GF-D8 (cell line): Measurements from ENCODE around the gene IGSF9.

Experiments used
- DNase-seq: peaks from one replicate; lab custom pipeline; 2025; lab: John Stamatoyannopoulos, UW

The IGSF9 gene, protein sequence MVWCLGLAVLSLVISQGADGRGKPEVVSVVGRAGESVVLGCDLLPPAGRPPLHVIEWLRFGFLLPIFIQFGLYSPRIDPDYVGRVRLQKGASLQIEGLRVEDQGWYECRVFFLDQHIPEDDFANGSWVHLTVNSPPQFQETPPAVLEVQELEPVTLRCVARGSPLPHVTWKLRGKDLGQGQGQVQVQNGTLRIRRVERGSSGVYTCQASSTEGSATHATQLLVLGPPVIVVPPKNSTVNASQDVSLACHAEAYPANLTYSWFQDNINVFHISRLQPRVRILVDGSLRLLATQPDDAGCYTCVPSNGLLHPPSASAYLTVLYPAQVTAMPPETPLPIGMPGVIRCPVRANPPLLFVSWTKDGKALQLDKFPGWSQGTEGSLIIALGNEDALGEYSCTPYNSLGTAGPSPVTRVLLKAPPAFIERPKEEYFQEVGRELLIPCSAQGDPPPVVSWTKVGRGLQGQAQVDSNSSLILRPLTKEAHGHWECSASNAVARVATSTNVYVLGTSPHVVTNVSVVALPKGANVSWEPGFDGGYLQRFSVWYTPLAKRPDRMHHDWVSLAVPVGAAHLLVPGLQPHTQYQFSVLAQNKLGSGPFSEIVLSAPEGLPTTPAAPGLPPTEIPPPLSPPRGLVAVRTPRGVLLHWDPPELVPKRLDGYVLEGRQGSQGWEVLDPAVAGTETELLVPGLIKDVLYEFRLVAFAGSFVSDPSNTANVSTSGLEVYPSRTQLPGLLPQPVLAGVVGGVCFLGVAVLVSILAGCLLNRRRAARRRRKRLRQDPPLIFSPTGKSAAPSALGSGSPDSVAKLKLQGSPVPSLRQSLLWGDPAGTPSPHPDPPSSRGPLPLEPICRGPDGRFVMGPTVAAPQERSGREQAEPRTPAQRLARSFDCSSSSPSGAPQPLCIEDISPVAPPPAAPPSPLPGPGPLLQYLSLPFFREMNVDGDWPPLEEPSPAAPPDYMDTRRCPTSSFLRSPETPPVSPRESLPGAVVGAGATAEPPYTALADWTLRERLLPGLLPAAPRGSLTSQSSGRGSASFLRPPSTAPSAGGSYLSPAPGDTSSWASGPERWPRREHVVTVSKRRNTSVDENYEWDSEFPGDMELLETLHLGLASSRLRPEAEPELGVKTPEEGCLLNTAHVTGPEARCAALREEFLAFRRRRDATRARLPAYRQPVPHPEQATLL

DNA sequence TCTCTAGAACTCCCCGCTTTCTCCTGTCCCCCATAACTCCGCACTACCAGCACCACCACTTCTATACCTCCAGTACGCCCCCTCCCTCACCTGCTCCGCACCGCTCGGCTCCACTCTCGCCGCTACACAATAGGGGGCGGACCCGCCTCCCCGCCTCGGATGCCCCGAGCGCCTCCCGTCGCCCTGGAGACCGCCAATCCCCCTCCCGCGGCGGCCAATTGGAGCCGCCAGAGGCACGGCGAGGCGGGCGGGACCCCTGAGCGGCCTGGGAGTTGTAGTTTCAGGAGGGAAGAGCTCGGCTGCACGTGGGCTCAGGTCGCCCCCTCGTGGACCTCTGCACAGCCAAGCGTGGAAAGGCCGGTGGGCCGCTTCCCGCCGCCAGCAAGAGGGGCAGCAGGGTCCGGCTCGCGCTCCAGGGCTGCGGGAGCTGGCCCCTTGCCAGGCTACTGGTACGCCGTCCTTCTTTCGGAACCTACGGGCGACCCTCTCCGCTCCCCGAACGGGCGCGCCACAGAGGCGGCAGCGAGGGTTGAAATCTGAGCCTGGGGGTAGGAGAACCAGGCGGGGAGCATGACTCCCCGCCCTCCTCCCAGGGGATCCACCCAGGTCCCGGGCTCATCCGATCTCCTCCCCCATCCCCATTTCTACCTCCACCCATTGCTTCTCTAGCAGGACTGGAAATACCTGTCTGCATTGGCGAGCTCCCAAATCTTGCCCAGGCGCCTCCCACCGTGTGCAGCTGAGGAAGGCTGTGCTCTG is at the start of gene IGSF9:
Gene IGSF9, minus strand, starts transcription at position 131 of the 759 bp plus-strand sequence. CDS start 2,159 bp downstream, outside the sequence.
- no peak for DNase-seq

DNA sequence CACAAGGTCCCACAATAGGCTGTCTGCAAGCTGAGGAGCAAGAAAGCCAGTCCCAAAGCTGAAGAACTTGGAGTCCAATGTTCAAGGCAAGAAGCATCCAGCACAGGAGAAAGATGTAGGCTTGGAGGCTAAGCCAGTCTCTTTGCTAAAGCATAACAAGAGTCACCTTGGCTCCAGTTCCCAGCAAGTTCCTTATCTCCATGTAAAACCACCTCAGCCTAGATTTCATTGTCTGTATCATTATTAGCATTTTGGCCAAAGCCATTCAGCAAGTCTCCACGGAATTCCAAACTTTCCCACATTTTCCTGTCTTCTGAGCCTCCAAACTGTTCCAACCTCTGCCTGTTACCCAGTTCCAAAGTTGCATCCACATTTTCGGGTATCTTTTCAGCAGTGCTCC is 49.5 kb upstream of the IGSF9 start:
- no peak for DNase-seq

DNA sequence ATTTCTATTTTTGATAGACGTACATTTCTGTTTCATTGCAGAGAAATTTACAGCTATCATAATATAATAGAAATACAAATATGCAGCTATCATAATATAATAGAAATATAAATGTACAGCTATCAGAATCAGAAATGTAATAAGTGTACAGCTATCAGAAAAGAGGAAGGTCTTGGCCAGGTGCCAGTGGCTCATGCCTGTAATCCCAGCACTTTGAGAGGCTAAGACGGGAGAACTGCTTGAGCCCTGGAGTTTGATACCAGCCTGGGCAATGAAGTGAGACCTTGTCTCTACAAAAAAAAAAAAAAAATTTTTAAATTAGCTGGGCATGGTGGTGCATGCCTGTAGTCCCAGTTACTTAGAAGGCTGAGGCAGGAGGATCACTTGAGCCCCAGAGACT is 48.5 kb upstream of the IGSF9 start:
- no peak for DNase-seq

DNA sequence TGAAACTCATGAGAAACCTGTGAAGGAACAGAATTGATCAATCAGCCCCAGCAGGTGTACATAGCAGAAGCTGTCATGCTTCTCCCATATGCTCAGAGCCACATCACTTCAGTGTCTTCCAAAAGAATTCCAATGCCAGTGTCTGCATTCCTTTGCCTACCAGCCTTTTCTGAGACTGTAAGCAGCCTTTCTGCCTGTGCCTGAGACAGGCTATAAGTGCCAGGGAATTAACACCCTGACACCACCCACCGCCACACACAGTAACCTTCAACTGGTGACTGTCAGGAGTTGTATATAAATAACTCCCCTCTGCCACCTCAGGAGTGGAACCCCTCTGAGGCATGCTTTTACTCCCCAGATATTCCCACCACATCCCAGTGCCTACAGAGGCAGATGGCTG is 46.7 kb upstream of the IGSF9 start:
- DNase-seq: no peak

DNA sequence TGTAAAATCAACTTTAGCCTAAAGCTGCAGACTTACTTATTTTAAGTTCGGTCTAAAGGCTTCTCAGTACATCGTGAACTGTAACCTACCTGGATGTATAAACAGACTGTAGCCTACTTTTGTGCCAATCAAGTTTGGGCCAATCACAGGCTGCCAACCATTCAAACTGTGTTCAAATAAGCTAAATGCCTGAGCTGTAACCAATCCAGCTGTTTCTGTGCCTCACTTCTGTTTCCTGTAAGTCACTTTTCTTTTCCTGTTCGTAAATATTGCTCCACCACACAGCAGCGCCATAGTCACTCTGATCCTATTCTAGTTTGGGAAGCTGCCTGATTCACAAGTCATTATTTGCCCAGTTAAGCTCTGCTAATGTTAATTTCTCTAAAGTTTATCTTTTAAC is 46.1 kb upstream of the IGSF9 start:
- DNase-seq: no peak

DNA sequence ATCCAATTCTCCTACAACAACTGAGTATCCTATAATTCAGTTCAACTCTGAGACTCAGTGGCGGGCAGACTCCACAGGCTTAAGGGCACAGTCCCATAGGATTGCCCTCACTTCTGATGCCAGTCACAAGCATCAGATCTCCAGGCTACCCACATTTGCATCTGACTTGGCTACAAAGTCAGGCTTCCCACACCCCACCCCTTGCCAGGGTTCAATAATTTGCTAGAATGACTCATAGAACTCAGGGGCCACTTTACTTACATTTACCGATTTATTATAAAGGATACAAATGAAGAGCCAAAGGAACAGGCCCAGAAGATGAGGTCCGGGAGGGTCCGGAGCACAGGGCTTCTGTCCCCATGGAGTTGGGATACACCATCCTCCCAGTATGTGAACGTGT is 44.6 kb upstream of the IGSF9 start:
- DNase-seq: no peak

DNA sequence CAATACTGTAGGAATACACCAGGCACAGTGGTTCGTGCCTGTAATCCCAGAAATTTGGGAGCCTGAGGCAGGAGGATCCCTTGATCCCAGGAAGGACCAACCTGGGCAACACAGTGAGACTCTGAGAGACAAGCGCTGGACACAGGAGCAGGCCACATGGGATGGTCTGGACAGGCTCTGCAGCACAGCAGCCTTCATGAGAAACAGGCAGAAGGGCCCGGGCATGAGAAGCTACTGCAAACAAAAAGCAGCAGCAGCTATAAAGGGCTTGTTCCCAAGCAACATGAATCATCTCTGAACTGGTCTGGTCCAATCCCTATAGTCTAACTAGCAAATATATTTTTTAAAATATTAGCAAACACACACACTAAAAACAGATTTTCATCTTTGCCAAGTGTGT is 44.2 kb upstream of the IGSF9 start:
- DNase-seq: no peak

DNA sequence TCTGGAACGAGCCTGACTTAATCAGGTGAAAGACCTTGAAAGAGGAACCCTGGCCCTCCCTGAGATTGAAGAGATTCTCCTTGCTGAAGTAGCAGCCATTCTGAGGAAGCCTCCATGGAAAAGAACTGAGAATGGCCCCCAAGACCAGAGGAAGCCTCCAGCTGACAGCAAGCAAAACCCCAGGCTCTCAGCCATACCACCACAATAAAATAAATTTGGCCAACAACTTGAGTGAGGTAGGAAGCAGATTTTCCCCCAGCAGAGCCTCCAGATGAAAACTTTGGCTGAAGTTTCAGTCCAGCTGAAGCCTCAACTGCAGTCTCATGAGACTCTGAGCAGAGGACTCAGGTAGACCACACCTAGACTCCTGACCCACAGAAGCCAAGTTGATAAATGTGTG is 42.6 kb upstream of the IGSF9 start:
- no peak for DNase-seq

DNA sequence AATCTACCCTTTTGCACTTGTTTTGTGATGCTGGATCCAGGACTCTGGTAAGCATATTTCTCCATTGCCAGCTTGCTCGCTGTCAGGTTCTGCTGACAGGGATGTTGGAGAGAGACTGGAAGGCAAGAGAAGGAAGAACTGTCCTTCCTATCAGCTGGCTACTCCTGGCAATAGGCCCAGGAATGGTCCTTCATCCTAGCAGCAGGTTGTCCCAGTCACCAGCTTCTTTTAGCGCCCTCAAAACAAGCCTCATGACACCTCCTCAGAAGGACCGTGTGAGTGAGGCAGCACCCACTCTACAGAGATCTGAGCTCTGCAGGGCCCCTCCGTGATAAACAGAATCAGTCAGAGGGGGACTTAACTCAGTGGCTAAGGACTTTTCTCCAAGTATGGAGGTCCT is 41.8 kb upstream of the IGSF9 start:
- DNase-seq: no peak

DNA sequence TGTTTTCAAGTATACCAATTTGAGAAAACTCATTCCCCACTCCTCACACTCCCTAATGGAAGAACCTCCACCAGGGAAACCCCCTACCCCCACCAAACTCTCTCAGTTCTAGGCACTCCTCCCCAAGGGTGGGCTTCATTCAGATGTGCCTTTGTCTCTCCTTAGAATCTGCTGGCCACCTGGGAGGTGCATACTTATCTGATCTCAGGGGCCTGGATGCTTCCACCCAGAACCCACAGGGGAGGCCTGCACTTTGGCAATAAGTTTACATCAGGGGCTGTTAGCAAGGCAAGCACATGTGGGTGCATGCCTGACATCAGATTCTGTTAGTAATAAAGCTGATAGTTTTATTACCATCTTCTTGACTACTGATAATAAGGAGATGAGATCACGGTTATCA is 41.1 kb upstream of the IGSF9 start:
- DNase-seq: no peak

DNA sequence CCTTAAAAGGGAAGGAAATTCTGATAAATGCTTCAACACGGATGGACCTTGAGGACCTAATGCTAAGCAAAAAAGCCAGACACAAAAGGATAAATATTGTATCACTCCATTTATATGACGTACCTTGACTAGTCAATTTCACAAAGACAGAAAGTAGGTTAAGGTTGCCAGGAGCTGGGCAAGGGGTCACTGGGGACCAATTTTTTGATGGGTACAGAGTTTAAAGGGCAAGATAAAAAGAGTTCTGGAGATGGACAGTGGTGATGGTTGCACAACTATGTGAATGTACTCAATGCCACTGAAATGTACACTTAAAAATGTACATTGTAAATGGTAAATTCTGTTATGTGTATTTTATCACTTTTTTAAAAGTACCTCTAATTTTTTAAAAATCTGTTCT is 40.7 kb upstream of the IGSF9 start:
- DNase-seq: no peak

DNA sequence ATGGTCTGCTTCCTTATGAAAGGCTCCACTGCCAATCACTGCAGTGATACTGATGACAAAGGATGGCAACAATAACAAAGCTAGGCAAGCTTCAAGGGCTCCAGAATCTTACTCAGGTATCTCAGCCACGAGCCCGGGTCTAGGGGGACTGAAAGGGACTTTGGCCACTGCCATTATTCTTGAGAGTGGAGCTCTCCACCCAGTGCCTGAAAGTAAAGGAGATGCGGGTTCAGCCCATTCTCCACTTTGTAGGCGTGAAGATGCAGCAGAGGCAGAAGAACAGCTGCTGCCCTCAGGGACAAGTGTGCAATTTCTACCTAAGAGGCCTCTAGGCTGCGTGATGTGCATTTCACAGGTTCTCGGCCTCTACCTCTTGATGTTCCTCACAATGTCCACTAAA is 40.1 kb upstream of the IGSF9 start:
- DNase-seq: no peak

DNA sequence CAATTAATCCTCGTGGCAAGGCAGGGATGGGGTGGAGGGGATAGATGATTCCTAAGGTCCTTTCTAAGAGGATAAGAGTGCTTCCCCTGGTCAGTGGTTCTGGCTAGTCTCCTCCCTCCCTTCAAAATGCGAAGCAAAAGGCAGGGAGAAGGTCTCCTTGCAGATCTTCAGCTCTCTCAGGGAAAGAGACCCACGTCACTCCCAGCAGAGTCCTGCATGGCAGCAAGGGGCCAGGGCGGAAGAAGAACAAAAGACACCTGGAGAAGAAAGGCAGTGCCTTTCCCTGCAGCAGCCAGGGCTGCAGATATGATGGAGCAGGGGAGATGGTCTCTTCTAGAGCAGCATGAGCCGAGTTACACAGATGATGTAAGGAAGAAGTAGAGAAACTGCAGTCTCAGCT is 38.3 kb upstream of the IGSF9 start:
- DNase-seq: no peak

DNA sequence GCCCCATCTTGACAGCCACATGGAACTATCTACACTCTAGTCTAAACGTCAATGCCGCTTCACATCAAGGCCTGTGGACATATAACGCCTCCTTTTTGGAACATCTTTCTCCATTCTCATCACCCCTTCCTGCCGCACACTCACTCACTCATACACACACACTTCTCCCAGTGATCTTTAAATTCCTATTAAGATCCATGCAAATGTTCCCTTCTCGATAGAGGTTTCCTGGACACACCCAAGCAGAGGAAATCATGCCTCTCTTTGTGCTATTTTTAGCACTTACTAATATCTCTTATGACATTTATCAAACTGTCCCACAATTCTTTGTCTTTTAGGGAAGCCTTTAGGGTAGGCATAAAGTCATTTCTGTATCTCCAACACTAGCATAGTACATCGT is 36.9 kb upstream of the IGSF9 start:
- DNase-seq: no peak

DNA sequence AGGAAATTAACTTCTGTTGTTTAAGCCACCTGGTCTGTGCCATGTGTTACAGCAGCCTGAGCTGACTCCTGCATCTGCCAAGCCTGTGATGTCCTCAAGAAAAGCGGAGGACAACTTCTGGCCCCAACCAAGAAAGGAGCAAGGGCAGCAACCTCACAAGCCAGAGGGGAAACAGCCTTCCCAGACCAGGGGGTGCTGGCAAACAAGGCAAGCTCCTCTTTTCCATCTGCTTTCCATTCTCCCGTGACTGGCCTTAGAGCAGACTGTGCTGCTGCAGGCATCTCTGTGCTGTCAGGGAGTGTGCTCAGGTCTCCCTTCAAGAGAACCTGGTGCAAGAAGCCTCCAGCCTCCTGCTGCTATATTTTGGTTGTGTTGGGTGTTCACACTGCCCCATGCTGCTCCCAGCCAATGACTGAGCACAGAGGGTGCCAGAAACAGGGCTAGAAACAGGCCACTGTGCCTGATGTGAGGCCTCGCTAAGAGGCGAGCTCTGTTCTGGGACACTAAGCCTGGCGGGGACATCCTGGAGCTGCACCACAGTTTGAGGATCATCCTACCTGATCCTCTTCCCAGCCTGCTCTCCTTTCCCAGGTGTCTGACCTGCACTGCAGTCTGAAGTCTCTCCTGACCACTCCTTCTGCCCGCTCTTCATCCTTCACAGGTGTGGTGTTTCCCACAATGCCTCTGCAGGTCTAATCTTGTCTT is 36.1 kb upstream of the IGSF9 start:
- DNase-seq: no peak

DNA sequence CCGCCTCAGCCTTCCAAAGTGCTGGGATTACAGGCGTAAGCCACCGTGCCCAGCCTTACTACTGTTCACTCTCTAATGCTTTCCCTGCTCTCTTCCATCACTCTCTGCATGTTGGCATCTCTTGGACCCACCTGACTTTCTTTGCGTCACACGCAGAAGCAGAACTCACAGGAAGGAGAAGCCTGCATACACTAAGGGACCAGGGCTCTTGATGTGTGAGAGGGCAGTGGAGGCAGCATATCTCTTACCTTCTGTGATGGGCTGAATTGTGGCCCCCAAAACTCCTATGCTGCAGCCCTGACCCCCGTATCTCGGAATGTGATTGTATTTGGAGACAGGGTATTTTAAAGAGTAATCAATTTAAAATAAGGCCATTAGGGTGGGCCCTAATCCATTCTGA is 35.4 kb upstream of the IGSF9 start:
- DNase-seq: no peak

DNA sequence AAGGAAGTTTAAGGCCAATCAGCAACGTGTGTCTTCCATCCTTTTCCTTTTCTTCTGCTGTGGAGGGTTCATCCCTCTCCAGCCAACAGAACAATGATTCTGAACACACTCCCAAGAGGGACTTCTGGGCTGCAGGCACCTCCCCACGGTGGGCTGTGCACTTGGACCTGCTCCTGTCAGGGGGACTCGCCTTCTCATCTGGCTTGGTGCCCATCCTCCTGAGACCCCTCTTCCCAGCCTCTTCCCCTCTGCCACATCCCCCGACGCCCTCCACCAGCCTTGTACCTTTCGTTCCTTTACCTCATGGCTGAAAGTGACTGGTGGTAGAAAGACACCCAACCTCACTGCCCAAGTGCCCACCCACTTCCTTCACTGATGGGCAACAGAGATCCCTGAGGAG is 34.7 kb upstream of the IGSF9 start:
- DNase-seq: no peak

DNA sequence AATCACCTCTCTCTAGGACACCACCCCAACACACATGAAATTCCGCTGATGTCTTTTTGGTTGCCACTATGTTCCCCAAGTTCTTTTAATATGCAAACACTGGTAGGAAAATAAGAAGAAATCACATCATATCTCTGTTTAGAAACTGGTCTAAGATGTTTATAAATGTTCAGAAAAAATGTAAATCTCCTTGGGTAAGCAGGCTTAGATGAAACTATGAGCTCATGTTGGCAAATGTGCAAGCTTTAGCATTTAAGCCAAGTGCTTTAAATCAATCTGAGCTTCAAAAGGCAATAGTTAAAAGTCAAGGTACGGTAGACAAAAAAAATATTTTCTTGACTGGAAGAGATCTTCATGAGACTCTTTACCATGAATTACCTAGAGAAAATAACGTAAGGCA is 33.8 kb upstream of the IGSF9 start:
- no peak for DNase-seq

DNA sequence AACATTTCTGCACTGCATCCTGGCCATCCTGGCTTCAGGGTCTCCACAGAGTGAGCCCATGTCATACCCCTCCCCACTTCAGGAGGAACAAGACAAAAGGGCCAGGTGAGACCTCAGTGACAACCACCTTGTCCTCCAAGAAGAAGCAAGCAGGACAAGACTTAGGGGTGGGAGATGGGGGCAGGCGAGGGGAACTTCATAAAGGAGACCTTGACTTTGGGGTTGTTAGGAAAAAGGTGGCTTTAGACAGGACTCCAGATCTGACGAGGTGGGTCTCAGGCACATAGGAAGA is 32.6 kb upstream of the IGSF9 start:
- DNase-seq: no peak

DNA sequence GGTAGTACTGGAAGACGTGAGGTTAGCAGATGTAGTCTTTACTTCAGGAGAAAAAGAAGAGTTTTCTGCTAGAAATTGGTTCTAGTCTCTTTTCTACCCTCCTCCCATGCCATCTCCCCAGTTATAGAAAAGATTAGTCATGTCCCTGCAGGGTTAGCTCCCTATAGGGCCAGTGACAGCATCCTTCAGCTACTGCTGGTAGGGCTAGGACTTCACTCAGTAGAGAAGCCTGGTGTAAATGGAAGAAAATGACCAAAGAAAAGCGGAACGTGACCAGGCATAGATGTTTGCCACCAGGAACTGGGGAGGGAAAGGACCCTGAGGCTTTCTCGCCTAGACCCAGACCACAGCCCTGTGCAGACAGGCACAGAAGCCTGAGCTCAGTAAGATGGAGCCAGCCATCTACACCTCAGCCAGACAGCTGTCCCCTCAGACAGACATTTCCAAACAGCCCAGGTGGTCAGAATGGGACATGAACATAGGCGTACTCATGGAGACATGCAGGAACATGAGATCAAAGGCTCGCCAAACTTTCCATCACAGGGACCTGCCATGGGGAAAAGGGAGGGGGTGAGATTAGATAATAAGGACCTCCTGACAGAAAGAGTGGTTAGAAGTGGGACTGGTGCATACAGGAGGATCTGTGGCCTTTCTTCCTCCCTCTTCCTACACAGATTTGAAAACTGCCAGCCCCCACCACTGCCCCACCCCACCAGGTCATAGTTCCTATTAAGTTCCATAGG is 32.1 kb upstream of the IGSF9 start:
- DNase-seq: no peak
